HG02678 (cell line): ENCODE measurements around the gene HGS.
A peak's percentile ranks its signal among the peaks of the same experiment; 100 is the strongest.

Experiments used
- ATAC-seq: cut with Tn5 transposase; IDR thresholded peaks from one replicate; pipeline ENCODE4 v1.9.1; 2021; ENCODE audit warnings: mild to moderate bottlenecking, moderate library complexity; ENCODE audit not compliant: unreplicated experiment

Gene HGS, protein sequence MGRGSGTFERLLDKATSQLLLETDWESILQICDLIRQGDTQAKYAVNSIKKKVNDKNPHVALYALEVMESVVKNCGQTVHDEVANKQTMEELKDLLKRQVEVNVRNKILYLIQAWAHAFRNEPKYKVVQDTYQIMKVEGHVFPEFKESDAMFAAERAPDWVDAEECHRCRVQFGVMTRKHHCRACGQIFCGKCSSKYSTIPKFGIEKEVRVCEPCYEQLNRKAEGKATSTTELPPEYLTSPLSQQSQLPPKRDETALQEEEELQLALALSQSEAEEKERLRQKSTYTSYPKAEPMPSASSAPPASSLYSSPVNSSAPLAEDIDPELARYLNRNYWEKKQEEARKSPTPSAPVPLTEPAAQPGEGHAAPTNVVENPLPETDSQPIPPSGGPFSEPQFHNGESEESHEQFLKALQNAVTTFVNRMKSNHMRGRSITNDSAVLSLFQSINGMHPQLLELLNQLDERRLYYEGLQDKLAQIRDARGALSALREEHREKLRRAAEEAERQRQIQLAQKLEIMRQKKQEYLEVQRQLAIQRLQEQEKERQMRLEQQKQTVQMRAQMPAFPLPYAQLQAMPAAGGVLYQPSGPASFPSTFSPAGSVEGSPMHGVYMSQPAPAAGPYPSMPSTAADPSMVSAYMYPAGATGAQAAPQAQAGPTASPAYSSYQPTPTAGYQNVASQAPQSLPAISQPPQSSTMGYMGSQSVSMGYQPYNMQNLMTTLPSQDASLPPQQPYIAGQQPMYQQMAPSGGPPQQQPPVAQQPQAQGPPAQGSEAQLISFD

GRCh38 chr17:81683584-81684441 lies at the start of gene HGS, which contains the start of gene ARL16:
TSS of gene HGS (plus strand) at chr17:81684011. CDS start at chr17:81684067, 56 bp downstream.
TSS of gene ARL16 (minus strand) at chr17:81683797. CDS start at chr17:81683753, 44 bp downstream.
- peak; percentile 93 for ATAC-seq

DNA sequence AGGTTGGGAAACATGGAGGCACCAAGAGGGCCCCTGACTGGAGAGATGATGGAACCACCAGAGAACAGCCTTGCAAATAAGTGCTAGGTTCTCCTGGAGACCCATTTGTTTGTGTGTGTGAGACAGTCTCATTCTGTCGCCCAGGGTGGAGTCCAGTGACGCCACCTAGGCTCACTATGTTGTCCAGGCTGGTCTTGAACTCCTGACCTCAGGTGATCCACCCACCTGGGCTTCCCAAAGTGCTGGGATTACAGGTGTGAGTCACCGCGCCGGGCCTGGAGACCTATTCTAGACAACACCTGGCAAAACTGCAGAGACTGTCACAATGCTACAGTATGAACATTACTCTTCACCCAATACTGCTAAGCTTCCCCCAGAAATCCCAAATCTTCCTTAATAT lies 48.4 kb upstream of the HGS start:
- ATAC-seq = no peak

- no peak for ATAC-seq
Measured at GRCh38 chr17:81635973-81636504, 47.8 kb upstream of the HGS start.

DNA sequence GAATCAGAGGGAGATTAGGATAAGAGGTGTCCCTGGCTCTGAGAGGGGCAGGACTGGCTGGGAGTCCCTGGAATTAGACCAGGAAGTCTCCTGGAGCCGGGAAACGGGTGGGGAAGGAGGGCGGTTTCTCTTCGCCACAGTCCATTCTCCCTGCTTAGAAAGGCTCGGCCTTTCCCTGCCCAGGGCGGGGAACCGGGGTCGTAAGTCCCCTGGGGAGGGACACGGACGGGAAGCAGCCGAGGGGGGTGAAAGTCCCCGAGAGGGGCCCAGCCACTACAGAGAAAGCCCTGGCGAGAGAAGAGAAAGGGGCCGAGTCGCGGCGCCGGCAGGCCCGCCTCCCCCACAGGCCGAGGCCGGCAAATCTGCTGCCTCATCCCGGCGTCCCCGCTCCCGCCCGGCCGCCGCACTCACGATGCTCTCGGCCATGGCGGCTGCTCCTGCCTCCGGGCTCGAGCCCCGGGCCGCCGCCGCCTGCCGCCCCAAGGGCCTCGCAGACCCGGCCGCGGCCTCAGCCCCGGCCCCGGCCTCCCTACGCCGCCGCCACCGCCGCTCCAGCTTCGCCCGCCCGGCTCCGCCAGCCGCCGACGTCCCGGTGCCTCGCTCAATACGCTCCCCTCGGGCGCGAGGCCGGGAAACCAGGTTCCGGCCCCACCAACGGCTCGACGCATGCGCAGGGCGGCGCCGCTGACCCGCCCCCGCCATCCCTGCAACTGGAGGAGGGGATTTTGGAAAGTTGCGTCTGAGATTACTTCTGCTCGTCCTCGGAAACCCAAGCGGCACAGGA lies 47.1 kb upstream of the HGS start, which contains the start of the genes NPLOC4 and TSPAN10:
TSS of gene NPLOC4 (minus strand) at position 608 of the 784 bp plus-strand sequence. CDS start at position 426, 182 bp downstream.
TSS of gene TSPAN10 (plus strand) at position 692 of the 784 bp plus-strand sequence. CDS start 5,217 bp downstream, outside the sequence.
- peak; percentile 86 for ATAC-seq

- ATAC-seq = no peak
Measured at GRCh38 chr17:81638683-81639082, 45.1 kb upstream of the HGS start.

GRCh38 chr17:81640011-81640410 lies 43.8 kb upstream of the HGS start:
- ATAC-seq = no peak

DNA sequence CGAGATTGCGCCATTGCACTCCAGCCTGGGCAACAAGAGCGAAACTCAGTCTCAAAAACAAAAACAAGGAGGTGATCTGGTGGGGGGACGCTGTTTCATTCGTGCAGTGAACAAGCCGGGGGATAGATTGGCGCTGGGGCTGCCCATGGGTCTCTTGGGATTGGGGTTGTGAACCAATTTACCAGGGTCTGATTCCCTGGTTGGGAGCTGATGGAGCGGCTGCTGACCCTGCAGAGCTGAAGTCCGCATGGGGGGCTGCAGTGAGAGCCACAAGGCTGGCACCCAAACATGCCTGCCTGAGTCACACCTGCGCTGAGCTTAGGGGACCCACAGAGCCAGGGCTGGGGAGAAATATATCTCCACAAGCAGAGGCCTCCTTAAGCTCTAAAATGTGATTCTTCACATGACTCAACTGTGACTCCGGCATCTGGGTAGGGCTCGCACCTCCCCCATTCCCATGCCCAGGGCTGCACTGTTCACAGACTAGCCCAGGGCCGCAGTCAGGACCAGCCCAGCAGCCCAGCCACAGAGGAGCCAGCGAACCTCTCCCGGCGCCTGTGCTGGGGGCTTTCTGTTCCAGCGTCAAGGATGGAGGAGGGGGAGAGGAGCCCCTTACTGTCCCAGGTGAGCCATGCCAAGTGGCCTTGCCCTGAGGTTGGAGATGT lies 41.9 kb upstream of the HGS start:
- no peak for ATAC-seq

DNA sequence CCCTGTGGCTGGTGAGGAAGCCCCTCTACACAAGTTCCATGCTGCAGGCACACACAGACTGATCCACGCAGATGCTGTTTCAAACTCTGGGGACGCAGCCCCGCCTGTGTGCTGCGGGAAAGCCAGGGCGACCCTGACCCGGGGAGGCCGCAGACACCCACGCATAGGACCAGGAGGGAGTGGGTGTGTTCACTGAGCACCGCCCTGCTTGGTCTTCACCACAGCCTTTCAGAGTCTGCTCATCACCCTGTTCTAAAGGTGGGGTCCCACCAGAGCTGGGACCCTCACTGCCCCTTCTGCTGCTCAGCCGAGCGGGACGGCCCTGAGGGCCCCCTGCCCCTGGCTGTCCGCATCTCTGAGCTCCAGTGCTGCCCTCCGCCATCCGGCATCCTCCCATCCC lies 39.3 kb upstream of the HGS start:
- no peak for ATAC-seq

DNA sequence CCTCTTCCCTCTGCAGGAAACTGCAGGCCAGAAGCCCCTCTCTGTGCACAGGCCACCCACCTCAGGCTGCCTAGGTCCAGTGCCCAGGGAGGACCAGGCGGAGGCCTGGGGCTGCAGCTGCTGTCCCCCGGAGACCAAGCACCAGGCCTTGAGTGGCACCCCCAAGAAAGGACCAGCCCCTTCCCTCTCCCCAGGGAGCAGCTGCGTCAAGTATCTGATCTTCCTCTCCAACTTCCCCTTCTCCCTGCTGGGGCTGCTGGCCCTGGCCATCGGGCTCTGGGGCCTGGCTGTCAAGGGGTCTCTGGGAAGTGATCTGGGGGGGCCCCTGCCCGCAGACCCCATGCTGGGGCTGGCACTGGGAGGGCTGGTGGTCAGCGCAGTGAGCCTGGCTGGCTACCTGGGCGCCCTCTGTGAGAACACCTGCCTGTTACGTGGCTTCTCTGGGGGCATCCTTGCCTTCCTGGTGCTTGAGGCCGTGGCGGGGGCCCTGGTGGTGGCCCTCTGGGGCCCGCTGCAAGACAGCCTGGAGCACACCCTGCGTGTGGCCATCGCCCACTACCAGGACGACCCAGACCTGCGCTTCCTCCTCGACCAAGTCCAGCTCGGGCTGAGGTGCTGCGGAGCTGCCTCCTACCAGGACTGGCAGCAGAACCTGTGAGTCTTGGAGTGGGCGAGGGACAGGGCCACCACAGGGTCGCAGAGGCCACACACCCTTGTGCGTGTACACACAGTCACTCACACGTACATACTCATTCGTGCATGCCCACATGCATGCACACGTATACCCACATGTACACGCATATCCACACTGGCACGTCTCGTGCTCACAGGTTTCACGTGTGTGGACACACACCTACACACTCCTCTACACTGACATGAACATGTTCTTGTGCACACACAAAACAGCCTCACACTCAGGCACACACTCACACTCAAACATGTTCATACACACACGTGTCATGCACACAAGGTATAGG lies 38.5 kb upstream of the HGS start:
- ATAC-seq = no peak

DNA sequence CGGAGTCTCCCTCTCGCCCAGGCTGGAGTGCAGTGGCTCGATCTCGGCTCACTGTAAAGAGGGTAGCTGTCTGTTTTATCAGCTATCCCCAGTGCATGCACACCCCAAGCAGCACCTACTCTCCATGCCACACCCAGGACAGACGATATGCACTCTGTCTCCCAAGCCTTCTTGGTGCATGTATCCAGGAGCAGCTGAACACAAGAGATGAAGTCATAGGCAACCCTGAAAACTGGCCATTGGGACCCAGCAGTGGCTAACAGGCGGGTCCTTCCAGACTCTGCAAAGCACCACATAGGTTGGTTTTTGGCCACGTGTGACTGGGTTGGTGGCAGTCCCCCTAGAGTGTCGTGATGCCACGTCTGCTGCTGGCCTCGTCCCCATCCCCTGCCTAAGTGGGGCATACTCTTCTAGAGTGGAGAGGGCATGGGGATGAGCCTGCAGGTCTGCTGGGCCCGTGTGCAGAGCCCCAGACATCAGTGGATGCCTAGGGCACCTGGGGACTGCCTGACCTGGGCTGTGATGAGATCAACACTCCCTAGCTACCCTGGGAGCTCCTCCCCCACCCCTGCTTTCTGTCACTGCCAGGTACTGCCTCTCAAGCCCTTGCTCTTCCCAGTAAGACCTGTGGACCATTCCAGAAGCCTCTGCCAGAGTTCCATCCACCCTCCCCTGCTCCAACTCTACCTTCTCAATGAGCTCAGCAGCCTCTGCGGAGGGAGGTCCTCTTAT lies 36.8 kb upstream of the HGS start:
- ATAC-seq = no peak

GRCh38 chr17:81647640-81648012 lies 36.2 kb upstream of the HGS start:
- no peak for ATAC-seq

DNA sequence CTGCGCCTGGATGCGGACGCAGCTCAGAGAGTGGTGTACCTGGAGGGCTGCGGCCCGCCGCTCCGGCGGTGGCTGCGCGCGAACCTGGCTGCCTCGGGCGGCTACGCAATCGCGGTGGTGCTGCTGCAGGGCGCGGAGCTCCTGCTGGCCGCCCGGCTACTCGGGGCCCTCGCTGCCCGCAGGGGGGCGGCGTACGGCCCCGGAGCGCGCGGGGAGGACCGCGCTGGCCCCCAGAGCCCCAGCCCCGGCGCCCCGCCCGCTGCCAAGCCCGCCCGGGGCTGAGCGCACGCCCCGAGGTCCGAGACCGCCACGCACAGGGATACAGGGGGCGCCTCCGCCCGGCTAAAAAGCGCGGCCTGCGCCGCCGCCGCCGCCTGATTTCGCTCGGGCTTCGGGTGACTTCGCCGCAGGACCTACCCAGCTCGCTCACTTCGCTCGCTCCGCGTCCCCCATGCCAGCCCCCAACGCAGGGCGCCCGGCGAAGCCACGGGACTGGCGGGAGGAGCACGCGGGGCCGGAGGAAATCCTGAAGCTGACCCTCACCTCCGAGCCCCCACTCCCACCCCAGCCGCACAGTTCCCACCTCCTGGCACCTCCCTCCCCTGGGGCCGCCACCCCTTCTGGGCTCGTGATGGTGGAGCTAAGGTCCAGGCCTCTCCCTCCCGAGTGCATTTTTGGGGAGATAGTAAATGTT lies 35.7 kb upstream of the HGS start:
- no peak for ATAC-seq

DNA sequence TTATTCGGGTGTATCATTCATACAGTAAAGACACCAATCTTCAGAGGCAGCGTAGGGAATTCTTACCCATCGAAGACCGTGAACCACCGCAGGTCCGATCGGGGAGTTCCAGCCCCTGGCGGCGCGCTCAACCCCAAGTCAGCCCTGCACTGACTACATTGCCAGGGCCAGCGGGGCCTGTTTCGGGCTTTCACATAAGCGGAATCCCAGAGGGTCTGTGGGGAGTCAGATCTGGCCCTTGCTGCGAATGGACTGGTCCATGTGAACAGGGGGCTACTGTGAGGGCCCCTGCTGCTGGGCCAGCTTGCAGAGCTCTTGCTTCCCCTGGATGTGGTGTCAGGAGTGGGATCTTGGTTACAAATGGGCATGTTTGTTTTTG lies 35.1 kb upstream of the HGS start:
- no peak for ATAC-seq

- ATAC-seq = no peak
Measured at GRCh38 chr17:81650951-81651350, 32.9 kb upstream of the HGS start.

DNA sequence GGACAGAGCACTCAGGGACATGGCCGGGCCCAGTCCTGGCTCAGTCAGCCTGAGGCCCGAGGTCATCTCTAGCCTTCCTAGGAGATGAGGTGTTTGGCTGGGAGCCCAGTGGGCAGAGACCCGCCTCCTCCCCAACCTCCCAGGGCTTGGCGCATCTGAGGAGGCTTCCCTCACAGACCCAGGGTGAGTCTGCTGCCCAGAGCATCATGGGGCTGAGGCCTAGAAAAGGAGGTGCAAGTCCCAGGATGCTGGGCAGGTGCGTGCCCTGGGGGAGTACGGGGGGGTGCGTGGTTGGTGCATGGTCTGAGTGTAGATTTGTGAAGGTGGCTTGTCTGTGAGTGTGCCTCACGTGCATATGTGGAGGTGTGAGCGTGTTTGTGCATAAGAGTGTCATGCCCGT lies 32.1 kb upstream of the HGS start:
- no peak for ATAC-seq

DNA sequence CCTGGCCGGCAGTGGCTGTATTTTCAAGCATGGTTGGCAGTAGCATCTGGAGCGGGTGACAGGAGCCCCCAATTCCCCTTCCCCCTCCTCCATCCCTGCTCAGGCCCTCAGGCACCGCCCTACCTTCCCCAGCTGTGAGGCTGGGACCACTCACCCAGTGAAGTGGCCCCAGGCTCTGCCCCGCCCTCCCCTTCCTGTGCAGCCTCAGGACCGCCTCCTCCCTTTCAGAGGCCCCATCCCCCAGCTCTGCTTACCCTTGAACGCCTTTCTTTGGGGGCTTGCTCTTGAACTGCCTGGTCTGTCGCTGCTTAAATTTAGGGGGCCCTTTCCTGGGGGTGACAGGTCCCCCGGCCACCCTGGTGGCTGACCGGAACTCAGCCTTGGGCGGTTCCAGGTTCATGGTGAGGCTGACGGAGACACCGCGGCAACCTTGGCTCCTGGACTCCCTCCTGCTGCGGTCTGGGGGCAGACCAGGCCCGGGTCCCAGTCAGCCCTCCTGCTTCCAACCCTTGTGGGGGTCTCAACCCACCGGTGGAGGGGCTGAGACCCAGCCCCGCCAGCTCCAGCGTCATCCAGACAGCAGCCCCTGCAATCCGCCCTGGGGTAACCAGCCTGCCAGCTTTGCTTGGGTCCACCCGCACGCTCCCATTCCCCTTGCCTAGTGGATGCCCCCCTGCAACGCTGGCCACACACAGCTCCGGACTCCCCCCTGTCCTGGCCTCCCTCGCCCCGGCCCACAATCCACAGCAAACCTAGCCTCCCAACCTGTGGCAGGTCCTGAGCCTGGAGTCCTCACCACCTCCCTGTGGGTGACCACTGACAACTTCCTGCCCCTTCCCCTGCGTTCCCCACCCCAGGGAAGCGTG lies 30.7 kb upstream of the HGS start:
- ATAC-seq = no peak
